Stomach smooth muscle (tissue), 2 donors: ENCODE measurements around the gene PDE8A.
A peak's percentile ranks its signal among the peaks of the same experiment; 100 is the strongest.

Source experiments
- H3K27ac ChIP-seq: one replicate; pipeline ENCODE4 v1.7.0; 2013; ENCODE audit warnings: mild to moderate bottlenecking, low read length, inconsistent platforms
- H3K27me3 ChIP-seq, 2 donors: one replicate each; pipeline ENCODE4 v1.7.0; 2013; ENCODE audit warnings: low read length in 2 of 2; ENCODE audit not compliant: insufficient read depth in 2 of 2, control insufficient read depth in 1 of 2
- H3K36me3 ChIP-seq, 2 donors: one replicate each; pipeline ENCODE4 v1.7.0; 2013; ENCODE audit warnings: low read length in 2 of 2; ENCODE audit not compliant: control insufficient read depth in 2 of 2, insufficient read depth in 2 of 2
- H3K4me1 ChIP-seq: one replicate; pipeline ENCODE4 v1.7.0; 2013; ENCODE audit warnings: low read length; ENCODE audit not compliant: control insufficient read depth, insufficient read depth
- H3K4me3 ChIP-seq, 2 donors: one replicate each; pipeline ENCODE4 v1.7.0; 2013; ENCODE audit warnings: low read length in 2 of 2
- H3K9ac ChIP-seq, 2 donors: one replicate each; pipeline ENCODE4 v1.7.0; 2013; ENCODE audit warnings: low read length in 2 of 2, mild to moderate bottlenecking in 1 of 2
- H3K9me3 ChIP-seq, 2 donors: one replicate each; pipeline ENCODE4 v1.7.0; 2013; ENCODE audit warnings: low read length in 2 of 2; ENCODE audit not compliant: control insufficient read depth in 2 of 2
- donor health status: healthy.
- donor health status: Pancreatic carcinoma.

PDE8A gene

GRCh38 chr15:85025516-85026251 lies 44.0 kb downstream of the PDE8A start:
- Histone ChIP-seq H3K27ac (no peak overlapping the region), H3K4me3 (peak overlapping the region in 1 of 2 donors; percentile 9), H3K9me3 (no peaks in the 10 kb centered on the region), H3K36me3 (no peaks in the 10 kb centered on the region), H3K27me3 (no peaks in the 10 kb centered on the region), H3K4me1 (peaks cover 22% of the 10 kb centered on the region), H3K9ac (no peak overlapping the region)

GRCh38 chr15:85026304-85027032 lies 44.8 kb downstream of the PDE8A start:
- H3K4me3 ChIP-seq, result no peak overlapping the region
- peak overlapping the region; percentile 7 for H3K27ac ChIP-seq
- no peaks in the 10 kb centered on the region for H3K36me3 ChIP-seq
- H3K9me3 ChIP-seq, result no peaks in the 10 kb centered on the region
- H3K4me1 ChIP-seq, result peaks cover 26% of the 10 kb centered on the region
- no peaks in the 10 kb centered on the region for H3K27me3 ChIP-seq
- H3K9ac ChIP-seq, result no peak overlapping the region

DNA sequence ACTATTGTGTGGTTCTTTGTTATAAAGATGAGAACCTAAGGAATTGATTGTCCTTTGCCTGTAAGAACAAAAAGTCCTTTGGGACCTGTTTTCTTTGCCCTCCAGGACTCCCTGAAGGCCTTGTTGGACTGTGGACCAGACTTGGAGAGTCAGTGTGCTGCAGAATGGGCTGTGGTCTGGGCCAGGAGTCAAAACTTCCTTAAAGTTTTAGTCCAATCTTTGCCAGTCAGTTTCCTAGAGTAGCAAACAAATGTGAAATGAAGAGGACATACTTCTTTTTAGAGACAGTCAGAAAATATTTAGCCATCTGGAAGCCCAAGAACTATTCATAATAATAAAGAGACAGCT lies 45.4 kb downstream of the PDE8A start:
- H3K27me3 ChIP-seq, result no peaks in the 10 kb centered on the region
- no peak overlapping the region for H3K4me3 ChIP-seq
- H3K9ac ChIP-seq, result no peak overlapping the region
- H3K36me3 ChIP-seq, result no peaks in the 10 kb centered on the region
- no peaks in the 10 kb centered on the region for H3K9me3 ChIP-seq
- H3K27ac ChIP-seq, result no peak overlapping the region
- peaks cover 29% of the 10 kb centered on the region for H3K4me1 ChIP-seq

DNA sequence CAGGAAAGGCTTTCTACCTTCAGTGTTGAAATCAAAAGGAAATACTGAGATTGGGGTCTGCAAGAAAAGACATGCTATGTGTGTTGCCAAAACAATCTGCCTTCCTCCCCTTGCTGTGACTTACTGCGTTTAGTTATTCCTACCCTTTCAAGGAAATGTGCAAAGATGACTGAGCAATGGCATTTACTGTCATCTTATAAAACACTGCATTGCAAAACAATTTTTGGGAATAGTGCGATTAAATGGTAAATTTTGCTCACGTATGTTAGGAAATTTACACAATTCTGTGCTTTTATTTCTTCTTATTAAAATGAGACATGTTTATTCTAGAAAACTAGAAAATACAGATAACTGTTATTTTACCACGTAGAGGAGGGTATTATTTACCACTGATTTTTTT lies 45.8 kb downstream of the PDE8A start:
- Histone ChIP-seq H3K4me3 (no peak overlapping the region), H3K9me3 (no peaks in the 10 kb centered on the region), H3K4me1 (peaks cover 30% of the 10 kb centered on the region), H3K27me3 (no peaks in the 10 kb centered on the region), H3K9ac (no peak overlapping the region), H3K27ac (no peak overlapping the region), H3K36me3 (no peaks in the 10 kb centered on the region)

DNA sequence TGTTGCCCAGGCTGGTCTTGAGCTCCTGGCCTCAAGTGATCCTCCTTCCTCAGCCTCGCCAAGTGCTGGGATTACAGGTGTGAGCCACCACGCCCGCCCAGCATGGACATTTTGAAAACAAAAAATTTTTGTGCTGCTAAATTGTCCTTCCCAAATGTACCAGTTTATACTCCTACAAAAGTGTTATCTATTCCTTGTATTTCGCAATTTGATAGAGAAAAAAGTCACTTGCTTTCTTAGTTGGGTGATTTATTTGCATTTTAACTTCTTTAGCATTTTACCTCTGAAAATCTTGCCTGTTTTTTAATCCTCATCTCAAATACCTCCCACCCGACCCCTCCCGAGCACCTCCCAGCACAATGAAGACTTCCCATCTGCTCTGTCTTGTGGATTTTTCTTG lies 46.8 kb downstream of the PDE8A start:
- Histone ChIP-seq H3K27me3 (no peaks in the 10 kb centered on the region), H3K27ac (no peak overlapping the region), H3K36me3 (no peaks in the 10 kb centered on the region), H3K9me3 (no peaks in the 10 kb centered on the region), H3K9ac (no peak overlapping the region), H3K4me1 (peaks cover 34% of the 10 kb centered on the region), H3K4me3 (no peak overlapping the region)

DNA sequence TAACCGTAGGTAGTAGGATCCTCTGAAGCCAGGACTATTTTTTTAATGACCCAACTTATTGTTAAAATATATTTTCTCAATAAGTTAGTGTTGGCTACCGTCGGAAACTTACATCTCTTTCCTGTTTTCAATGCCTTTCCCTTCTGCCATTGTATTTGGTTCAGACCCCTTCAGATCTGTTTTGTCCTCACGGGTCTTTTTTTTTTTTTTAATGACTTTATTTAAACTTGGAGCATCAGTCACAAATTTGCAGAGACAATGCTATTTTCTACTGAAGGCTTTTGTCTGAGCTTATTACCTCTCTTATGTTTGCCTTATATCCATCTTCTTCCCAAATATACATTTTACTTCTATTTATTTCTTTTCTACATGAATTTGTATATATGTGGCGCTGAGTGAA lies 47.6 kb downstream of the PDE8A start:
- no peak overlapping the region for H3K9ac ChIP-seq
- peaks cover 34% of the 10 kb centered on the region for H3K4me1 ChIP-seq
- no peaks in the 10 kb centered on the region for H3K9me3 ChIP-seq
- H3K27me3 ChIP-seq, result no peaks in the 10 kb centered on the region
- H3K36me3 ChIP-seq, result no peaks in the 10 kb centered on the region
- no peak overlapping the region for H3K4me3 ChIP-seq
- H3K27ac ChIP-seq, result no peak overlapping the region

- Histone ChIP-seq H3K27me3 (no peaks in the 10 kb centered on the region), H3K36me3 (no peaks in the 10 kb centered on the region), H3K9ac (no peak overlapping the region), H3K27ac (no peak overlapping the region), H3K4me1 (peaks cover 34% of the 10 kb centered on the region), H3K9me3 (no peaks in the 10 kb centered on the region), H3K4me3 (no peak overlapping the region)
These were observed 48.8 kb downstream of the PDE8A start for GRCh38 chr15:85030301-85030929.

GRCh38 chr15:85031086-85031943 lies 49.7 kb downstream of the PDE8A start:
- H3K27me3 ChIP-seq, result no peaks in the 10 kb centered on the region
- no peaks in the 10 kb centered on the region for H3K9me3 ChIP-seq
- H3K27ac ChIP-seq, result no peak overlapping the region
- H3K4me3 ChIP-seq, result no peak overlapping the region
- H3K36me3 ChIP-seq, result no peaks in the 10 kb centered on the region
- peaks cover 25% of the 10 kb centered on the region for H3K4me1 ChIP-seq
- H3K9ac ChIP-seq, result no peak overlapping the region

- H3K4me1 ChIP-seq, result peaks cover 23% of the 10 kb centered on the region
- H3K9ac ChIP-seq, result no peak overlapping the region
- H3K4me3 ChIP-seq, result no peak overlapping the region
These were observed 50.4 kb downstream of the PDE8A start for GRCh38 chr15:85031944-85032558.

DNA sequence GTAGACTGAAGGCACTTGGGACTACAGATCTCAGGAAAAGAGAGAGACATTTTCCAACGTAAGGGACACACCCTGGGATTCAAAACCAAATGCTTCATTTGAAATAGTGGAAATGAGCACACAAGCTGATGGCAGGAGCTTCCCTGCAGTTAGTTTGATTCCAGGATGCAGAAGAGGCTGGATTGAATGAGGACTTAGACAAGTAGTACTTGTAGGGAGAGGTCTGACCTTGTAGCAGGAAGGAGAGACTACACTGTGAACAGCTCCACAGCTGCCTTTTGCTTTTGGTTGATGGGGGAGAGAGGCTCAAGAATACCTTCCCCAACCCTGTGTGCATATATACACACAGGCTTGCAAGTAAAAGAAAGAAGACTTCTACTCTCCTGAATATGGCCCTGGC lies 51.5 kb downstream of the PDE8A start:
- no peak overlapping the region for H3K9ac ChIP-seq

More at GRCh38 chr15:85031944-85032558, 50.4 kb downstream of the PDE8A start:
- Histone ChIP-seq H3K27me3 (no peaks in the 10 kb centered on the region), H3K36me3 (no peaks in the 10 kb centered on the region), H3K9me3 (no peaks in the 10 kb centered on the region), H3K27ac (no peak overlapping the region)

More for the DNA sequence above, 51.5 kb downstream of the PDE8A start:
- no peaks in the 10 kb centered on the region for H3K27me3 ChIP-seq
- H3K4me1 ChIP-seq, result peaks cover 23% of the 10 kb centered on the region
- no peak overlapping the region for H3K27ac ChIP-seq
- no peak overlapping the region for H3K4me3 ChIP-seq
- H3K9me3 ChIP-seq, result no peaks in the 10 kb centered on the region
- no peaks in the 10 kb centered on the region for H3K36me3 ChIP-seq
